Dedifferentiated amniotic fluid mesenchymal stem cell (primary cell): Measurements from ENCODE around the gene IL12B.
A peak's percentile ranks its signal among the peaks of the same experiment; 100 is the strongest.
"Not testable (repeated sequence)": the region's sequence is repeated elsewhere in the genome, so short reads cannot be mapped to it uniquely, and the experiment has no call there.

Experiments used
- DNase-seq: peaks from one replicate; pipeline ENCODE4 v3.0.0-alpha.2; 2016; ENCODE audit errors: extremely low spot score

IL12B gene

DNA sequence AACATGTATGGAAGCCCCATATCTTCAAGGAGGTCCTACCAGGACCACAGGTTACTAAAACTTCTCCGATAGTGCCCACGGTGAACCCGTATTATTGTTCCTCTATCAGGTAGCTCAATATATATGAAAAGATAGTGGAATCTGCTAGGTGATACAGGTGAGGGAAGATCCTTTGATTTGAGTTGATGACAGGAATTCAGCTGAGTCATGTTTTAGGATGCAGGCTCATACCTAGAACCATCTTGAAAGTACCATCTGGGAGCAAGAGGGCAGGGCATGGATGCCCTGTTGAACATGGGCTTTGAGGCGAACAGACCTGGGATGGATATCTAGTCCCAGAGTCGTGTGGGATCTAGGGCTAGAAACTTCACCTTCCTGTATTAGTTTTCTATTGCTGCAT, 35.4 kb downstream of the IL12B start:
- DNase-seq: no peak

DNA sequence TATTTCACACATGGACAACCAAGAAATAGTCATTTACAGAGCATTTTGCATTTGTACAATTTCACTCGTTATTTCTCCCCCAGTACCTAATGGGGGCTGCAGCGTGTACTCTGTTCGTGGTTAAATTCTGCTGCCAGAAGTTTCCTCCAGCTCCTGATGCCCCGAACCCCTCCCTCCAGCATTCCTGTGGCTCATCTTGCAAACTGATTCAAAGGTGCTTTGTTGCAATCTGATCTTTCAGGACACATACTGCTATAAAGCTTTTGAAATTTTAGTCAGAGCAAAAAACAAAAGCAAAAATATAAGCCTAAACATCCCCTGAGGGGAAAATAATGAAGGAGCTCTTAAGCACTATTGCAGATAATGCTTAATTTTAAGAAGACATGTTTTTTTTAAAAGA, 39.5 kb downstream of the IL12B start:
- DNase-seq: no peak

- DNase-seq: peak; percentile 44
Measured at GRCh38 chr5:159286420-159287035, 43.8 kb downstream of the IL12B start.

GRCh38 chr5:159274676-159275075, 55.6 kb downstream of the IL12B start:
- no peak for DNase-seq

GRCh38 chr5:159273923-159274322, 56.4 kb downstream of the IL12B start:
- DNase-seq: no peak

DNA sequence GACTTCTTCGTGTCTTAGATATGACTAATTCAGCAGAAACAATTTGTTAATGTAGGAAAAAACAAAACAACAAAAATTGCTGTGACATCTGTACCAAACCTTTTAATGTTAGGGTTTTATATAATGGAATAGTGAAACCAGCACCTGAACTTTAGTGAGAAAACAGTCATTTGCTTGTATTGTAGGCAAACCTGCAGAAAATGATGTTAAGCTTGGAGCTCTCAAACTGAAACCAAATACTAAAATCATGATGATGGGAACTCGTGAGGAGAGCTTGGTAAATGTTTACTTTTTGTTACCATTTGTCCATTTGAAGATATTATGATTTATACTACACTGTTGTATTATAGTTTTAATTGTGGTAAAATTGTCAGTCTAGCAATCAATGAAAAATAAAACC, 60.6 kb downstream of the IL12B start:
- no peak for DNase-seq

DNA sequence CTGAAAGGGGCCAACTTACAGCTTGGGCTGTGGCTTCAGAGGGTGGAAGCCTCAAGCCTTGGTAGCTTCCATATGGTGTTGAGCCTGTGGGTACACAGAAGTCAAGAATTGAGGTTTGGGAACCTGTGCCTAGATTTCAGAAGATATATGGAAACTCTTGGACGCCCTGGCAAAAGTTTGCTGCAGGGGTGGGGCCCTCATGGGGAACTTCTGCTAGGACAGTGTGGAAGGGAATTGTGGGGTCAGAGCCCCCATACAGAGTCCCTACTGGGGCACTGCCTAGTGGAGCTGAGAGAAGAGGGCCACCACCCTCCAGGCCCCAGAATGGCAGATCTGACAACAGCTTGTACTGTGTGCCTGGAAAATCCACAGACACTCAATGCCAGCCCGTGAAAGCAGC, 63.5 kb downstream of the IL12B start:
- not testable (repeated sequence) for DNase-seq
